Effector CD8-positive, alpha-beta T cell (primary cell): Measurements from ENCODE around the gene NDEL1.

Experiments
- DNase-seq: peaks from one replicate; lab custom pipeline; 2025; lab: John Stamatoyannopoulos, UW

Gene NDEL1

DNA sequence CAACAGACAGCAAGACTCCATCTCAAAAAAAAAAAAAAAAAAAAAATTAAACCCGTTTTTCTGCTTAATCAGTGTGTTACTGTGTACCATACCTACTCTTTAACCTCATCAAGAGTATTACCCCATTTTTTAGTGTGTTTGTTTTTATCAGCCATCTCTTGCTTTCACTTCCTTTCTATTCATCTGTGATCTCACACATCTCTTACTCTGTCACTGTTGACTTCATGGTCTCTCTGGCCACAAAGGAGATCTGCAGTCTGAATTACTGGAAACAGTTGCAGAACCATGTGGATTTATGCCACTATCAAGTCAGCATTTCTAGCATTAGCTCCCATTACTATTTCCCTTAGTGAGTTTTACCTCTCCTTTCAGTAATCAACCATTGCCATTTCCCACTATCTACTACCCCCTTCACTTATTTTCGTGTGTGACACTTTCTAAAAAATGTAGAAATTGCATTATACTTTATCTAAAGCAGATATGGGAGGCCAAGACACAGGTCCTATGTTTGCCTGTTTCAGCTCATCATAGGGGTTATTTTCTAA lies 20.1 kb downstream of the NDEL1 start:
- no peak for DNase-seq

GRCh38 chr17:8458128-8458527 lies 22.4 kb downstream of the NDEL1 start:
- DNase-seq = no peak

- DNase-seq = no peak
Measured at GRCh38 chr17:8459107-8459506, 23.4 kb downstream of the NDEL1 start.

DNA sequence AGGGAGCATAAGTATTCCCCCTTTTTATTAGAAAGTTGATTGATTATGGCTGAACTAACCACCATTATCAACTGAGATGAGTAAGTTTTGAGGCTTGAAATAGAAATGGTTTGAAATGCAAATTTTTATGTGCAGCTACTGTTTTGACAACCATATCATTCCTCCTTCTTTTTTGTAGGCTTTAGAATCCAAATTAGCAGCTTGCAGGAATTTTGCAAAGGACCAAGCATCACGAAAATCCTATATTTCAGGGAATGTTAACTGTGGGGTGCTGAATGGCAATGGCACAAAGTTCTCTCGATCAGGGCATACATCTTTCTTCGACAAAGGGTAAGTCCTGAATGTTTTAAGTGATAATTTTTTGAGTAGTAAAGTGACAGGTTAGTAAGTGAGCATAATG lies 24.1 kb downstream of the NDEL1 start:
- DNase-seq = no peak

DNA sequence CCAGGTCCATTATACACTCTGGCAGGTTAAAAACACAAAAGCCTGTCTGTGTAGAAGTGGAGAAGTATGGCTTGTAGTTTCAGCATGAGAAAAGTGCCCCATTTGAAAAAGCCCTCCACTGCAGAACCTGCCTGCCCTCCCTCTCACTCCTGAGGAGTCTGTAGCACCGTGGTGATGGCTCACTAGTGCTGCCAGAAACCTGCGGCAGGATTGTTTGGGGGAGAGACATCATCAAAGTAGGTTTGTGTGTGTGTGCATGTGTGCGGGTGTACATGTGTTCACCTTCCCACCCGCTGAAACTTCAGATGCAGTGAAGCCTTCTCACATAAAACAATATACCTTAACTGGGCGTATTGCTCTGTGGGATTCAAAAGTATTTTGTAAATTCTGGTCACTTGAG lies 26.9 kb downstream of the NDEL1 start:
- no peak for DNase-seq

DNA sequence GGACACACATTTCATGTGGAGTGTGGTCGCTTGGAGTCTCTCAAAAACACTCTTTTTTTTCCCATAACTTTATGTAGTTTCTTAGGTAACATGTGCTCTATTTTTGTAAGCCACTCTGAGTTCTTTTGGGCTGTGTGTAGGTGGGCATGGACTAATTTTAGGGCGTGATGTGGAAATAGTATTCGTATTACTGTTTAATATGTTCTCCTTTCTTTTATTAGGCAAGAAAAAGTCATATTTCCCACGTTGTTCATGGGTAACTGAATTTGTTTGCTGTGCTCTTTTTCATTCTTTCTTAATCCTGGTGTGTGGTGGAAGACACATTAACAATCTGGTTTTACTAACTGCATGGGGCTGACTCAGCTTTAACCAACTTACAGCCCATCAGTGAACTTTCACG lies 27.4 kb downstream of the NDEL1 start:
- DNase-seq = no peak

DNA sequence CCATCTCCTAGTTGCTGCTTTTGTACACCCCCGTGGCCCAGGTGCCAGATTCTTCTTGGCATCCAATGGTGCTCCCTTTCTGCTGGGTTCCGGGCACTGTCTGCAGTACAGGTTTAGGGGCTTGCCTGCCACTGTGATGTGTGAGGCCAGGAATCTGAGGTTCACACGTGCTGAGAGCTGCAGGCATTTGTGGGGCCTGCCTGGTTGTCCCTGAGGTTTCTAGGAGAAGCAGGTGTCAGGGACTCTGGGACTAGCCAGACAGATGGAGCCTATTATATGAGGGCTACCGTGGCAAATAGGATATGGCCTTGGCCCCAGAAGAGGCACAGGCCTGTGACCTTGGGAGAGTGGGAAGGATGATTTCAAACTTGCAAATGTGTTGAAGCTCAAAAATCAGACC lies 29.3 kb downstream of the NDEL1 start:
- DNase-seq = no peak

DNA sequence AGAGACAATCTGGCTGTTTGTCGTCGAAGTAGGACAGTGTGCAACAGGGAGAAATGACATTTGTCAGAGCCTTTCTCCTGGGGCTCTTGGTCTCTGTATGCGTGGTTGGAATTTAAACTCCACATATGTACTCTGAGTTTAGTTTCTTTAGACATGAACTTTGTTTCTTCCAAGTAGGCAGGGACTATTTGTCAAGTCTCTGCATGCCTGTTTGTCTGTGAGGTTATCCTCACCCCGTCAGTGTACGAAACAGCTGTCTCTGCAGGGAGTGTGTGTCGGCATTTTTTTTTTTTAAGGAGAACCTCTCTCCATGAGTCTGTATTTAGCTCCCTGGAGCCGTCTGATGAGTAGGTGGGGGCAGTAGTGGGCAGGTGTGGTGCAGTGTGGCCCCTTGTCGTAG lies 29.7 kb downstream of the NDEL1 start:
- DNase-seq = no peak

DNA sequence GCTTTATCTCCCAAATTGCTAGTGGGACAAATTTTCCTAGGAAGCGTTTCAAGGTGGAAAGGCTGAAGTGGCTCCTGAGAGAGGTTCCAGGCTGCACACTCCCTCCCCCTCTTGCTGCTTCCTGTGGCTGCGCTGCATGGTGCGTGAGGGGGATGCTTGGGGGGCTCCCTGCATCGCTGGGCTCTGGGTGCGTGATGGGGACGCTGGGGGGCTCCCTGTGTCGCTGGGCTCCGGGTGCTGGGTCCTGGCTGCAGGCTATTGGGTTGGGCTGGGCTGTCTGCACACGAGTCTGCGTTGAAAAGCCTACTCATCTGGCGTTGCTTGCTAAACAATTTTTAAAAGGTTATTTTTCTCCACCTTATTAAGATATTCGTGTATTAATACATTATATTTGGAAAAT lies 30.1 kb downstream of the NDEL1 start:
- no peak for DNase-seq

DNA sequence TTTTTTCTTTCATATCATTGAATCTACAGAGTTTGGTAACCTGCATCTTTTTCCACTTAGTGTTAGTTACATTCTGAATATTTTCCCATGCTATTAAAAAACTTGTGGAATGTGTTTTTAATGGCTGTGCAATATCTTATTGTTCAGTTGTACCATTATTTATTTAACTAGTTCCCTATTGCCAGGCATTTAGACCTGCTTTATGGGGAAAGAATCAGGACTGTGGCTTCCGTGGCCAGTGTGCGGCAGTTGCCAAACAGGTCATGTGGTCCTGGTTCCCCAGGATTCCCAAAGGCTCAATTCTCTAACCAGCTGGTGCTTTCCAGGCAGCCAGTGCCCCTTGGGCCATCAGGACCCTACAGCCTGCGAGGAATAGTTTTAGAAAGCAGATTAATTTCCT lies 30.8 kb downstream of the NDEL1 start:
- no peak for DNase-seq

- no peak for DNase-seq
Measured at GRCh38 chr17:8466873-8467272, 31.2 kb downstream of the NDEL1 start.

DNA sequence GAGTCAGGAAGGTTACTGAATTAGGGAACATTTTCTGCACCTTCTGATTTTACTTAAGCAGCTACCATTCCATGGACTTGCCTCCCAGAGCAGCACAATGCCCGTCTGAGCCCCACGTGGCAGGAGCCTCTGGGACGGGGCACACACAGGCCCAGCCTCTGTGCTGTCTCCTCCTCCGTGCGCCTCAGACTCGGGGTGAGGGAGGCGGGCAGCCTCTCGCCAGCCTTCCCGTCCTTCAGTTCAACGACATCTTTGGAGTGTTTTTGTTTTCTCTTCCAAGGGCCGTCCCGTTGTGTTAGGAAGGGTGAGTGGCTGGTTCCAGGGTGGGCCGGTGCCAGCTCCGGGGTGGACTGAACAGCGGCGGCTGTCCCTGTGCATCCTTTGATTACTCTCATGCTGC lies 31.8 kb downstream of the NDEL1 start:
- DNase-seq = no peak

DNA sequence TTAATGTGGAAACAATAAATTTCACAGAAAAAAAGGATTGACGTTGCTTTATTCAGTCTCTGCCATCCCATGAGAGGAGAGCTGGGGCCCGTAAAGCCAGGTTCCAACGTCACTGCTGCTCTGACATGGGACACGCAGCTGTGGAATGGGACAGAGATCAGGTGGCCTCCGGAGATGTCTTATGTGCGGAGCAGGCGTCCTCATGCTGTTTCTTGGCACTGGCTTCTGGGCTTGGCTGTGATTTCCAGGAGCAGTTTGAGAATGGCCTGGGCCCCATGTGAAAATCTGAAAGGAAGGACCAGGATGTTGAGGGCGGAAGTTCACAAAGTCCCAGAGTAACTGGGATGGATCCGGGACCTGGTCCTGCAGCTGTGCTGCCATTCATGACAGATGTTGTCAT lies 32.4 kb downstream of the NDEL1 start:
- DNase-seq = no peak

DNA sequence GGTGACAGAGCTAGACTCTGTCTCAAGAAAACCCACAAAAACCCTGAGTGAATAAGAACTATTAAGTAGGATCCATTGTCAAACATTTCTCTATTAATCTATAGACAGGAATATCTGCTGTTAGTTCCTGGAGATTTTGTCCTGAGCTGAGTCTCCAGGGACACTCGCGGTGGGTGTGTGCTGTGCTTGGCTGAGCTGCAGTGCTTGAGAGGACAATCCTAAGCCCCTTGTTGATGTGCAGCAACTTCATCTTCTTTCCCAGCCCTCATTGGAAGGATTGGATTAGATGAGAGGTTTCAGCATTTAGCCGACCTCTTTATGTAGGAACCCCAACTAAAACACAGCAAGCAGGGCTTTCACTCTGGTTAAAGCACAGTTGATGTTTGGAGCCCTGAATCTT lies 33.3 kb downstream of the NDEL1 start:
- DNase-seq = no peak

DNA sequence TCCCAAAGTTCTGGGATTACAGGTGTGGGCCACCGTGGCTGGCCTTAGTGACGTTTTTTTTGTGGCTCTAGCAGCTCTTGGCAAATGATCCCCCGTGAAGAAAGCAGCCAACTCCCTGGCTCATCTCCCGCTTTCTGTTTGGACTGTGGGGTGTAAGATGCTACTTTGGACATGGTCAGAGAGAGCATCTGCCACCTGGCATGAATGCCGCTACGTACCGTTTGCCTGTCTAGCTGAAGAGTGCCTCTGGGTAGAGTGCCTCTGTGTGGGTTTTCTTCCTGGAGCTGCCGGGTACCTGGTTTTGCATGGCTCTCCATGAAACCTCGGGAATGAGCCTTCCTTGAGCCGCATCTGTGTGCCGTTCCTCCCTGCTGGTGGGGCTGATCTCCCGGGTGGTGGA lies 34.3 kb downstream of the NDEL1 start:
- no peak for DNase-seq

DNA sequence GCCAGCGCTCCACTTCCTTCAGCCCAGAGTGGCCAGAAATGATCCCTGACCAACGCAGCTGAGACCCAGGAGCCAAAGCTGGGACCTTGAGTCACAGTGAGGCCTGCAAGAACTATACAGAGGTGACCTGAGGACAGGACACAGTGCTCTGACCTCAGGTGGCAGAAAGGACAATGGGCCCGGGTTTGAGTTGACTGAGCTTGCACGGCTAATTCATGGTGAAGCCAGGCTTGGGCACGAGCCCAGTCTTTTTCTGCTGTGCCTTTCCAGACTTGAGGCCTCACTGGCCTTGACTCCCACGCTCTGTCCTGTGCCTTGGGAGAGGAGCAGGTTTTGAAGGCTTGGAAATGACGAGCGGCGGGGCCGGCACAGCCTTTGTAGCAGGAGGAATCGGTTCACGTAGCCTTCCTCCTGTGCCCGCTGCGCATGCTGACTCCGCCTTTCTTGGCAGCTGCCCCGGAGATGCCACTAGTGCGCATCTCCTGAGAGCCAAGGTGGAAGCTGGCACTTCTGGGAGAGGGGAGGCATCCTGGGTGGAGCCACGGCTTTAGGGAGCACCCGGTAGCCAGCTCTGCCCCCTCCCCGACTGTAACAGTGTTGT lies 34.9 kb downstream of the NDEL1 start:
- no peak for DNase-seq

DNA sequence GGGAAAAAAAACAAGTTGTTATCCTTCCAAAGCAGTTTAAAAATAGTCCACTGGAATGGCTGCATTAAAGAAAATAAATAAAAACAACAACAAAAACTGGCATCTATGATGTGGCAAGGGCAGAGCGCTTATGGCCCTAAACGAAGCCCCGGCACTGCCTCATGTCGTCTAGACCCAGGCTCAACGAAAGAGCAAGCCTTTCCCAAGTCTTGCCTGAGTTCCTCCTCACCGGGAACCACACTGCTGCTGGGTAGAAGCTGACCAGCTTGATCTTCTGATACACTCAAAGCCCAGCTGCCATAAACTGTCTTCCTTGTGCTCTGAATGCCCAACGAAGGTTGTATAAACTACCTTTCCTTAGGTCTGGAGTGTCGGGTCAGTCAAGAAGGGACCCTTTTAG lies 37.0 kb downstream of the NDEL1 start:
- no peak for DNase-seq

- no peak for DNase-seq
Measured at GRCh38 chr17:8473451-8474192, 37.9 kb downstream of the NDEL1 start.

GRCh38 chr17:8474826-8475225 lies 39.1 kb downstream of the NDEL1 start:
- DNase-seq = no peak

GRCh38 chr17:8475227-8475626 lies 39.5 kb downstream of the NDEL1 start:
- no peak for DNase-seq

DNA sequence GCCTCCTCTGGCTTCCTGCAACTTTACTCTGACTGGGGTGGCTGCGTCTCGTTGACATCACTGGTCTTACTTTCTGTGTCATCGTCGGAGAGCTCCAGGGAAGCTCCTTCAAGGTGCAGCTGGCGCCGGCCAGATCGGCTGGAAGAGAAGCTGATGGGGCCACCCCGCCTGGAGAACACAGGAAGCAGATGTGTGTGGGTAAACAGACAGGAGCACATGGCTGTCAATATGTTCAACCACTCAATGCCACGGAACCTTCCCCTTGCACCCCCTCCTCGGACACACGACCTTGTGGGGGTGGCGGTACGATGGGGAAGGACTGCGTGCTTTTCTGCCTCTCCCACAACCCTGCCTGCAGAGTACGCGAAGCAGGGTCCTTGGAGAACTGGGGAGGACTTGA lies 40.1 kb downstream of the NDEL1 start:
- no peak for DNase-seq

- DNase-seq = no peak
Measured at GRCh38 chr17:8476741-8477140, 41.1 kb downstream of the NDEL1 start.

GRCh38 chr17:8477171-8477570 lies 41.5 kb downstream of the NDEL1 start:
- no peak for DNase-seq
